Measurements from ENCODE around the gene SERPINC1.

DNA sequence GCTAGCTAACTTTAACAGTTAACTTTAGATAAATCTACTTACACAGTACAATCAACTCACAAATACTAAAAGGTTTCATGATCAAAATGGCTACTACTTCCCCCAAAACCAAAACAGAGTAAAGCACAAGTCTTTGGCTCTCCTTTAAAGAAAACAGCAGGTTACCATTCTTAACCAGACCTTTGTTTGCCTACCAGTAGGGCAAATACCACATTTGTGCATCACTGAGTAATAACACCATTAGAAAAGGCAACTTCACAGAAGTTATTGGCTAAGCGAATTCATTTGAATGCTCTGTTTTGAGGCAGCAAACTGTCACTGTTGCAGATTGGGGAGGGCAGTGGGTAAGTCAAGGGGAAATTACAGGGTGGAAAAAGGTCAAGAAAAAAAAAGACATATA, 17.3 kb upstream of the SERPINC1 start:
- no peak for TF ChIP-seq HMG20A (CRISPR knock-in tag; IDR thresholded peaks at IDR 0.05; ENCODE audit: borderline replicate concordance)
- TF ChIP-seq, protein P1, sequence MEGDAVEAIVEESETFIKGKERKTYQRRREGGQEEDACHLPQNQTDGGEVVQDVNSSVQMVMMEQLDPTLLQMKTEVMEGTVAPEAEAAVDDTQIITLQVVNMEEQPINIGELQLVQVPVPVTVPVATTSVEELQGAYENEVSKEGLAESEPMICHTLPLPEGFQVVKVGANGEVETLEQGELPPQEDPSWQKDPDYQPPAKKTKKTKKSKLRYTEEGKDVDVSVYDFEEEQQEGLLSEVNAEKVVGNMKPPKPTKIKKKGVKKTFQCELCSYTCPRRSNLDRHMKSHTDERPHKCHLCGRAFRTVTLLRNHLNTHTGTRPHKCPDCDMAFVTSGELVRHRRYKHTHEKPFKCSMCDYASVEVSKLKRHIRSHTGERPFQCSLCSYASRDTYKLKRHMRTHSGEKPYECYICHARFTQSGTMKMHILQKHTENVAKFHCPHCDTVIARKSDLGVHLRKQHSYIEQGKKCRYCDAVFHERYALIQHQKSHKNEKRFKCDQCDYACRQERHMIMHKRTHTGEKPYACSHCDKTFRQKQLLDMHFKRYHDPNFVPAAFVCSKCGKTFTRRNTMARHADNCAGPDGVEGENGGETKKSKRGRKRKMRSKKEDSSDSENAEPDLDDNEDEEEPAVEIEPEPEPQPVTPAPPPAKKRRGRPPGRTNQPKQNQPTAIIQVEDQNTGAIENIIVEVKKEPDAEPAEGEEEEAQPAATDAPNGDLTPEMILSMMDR (CRISPR knock-in tag; IDR thresholded peaks at IDR 0.05): no peak

Measured in HepG2 (cell line).